Smooth muscle cell of the brain vasculature (primary cell): ENCODE data around the gene INS.
A peak's percentile ranks its signal among the peaks of the same experiment; 100 is the strongest.
"Not testable (repeated sequence)": the region's sequence is repeated elsewhere in the genome, so short reads cannot be mapped to it uniquely, and the experiment has no call there.

ENCODE experiments used
- DNase-seq: peaks from one replicate; pipeline ENCODE4 v3.0.0-alpha.2; 2012; ENCODE audit warnings: low read depth, low spot score

Gene INS

GRCh38 chr11:2132874-2133240 is 28.2 kb downstream of the INS start:
- DNase-seq, result no peak

GRCh38 chr11:2132246-2132645 is 28.8 kb downstream of the INS start:
- DNase-seq, result no peak

- no peak for DNase-seq
Measured at GRCh38 chr11:2131371-2132236, 29.4 kb downstream of the INS start.

- no peak for DNase-seq
Measured at GRCh38 chr11:2130881-2131352, 30.1 kb downstream of the INS start.

- DNase-seq, result no peak
Measured at GRCh38 chr11:2129699-2130366, 31.2 kb downstream of the INS start.

GRCh38 chr11:2129308-2129698 is 31.7 kb downstream of the INS start:
- no peak for DNase-seq

- no peak for DNase-seq
Measured at GRCh38 chr11:2128511-2129307, 32.3 kb downstream of the INS start.

- no peak for DNase-seq
Measured at GRCh38 chr11:2128130-2128510, 32.9 kb downstream of the INS start.

- DNase-seq, result no peak
Measured at GRCh38 chr11:2127482-2128129, 33.4 kb downstream of the INS start.

GRCh38 chr11:2126520-2127085 is 34.4 kb downstream of the INS start:
- no peak for DNase-seq

- DNase-seq, result not testable (repeated sequence)
Measured at GRCh38 chr11:2124736-2125484, 36.1 kb downstream of the INS start.

- DNase-seq, result no peak
Measured at GRCh38 chr11:2123628-2123960, 37.4 kb downstream of the INS start.

- no peak for DNase-seq
Measured at GRCh38 chr11:2122907-2123627, 37.9 kb downstream of the INS start.

- DNase-seq, result peak; percentile 62
Measured at GRCh38 chr11:2122222-2122906, 38.6 kb downstream of the INS start.

GRCh38 chr11:2121227-2122130 is 39.5 kb downstream of the INS start:
- no peak for DNase-seq

- DNase-seq, result no peak
Measured at GRCh38 chr11:2120359-2121100, 40.5 kb downstream of the INS start.

- DNase-seq, result no peak
Measured at GRCh38 chr11:2118677-2119076, 42.3 kb downstream of the INS start.

GRCh38 chr11:2116680-2117079 is 44.3 kb downstream of the INS start:
- DNase-seq, result no peak
